ENCODE measurements around the gene ZNF614. TPM values are rescaled to one million over a fixed set of nuclear protein-coding genes. Genes with fewer than 3 reads are reported as not detected.
A peak's percentile ranks its signal among the peaks of the same experiment; 100 is the strongest.
"Not testable (repeated sequence)": the region's sequence is repeated elsewhere in the genome, so short reads cannot be mapped to it uniquely, and the experiment has no call there.

Gene ZNF614
- total RNA-seq: 10 to 100 TPM in 1 of 4 donors, 1 to 10 TPM in 3; 6.8 to 12.7 (median 8.3) TPM

DNA sequence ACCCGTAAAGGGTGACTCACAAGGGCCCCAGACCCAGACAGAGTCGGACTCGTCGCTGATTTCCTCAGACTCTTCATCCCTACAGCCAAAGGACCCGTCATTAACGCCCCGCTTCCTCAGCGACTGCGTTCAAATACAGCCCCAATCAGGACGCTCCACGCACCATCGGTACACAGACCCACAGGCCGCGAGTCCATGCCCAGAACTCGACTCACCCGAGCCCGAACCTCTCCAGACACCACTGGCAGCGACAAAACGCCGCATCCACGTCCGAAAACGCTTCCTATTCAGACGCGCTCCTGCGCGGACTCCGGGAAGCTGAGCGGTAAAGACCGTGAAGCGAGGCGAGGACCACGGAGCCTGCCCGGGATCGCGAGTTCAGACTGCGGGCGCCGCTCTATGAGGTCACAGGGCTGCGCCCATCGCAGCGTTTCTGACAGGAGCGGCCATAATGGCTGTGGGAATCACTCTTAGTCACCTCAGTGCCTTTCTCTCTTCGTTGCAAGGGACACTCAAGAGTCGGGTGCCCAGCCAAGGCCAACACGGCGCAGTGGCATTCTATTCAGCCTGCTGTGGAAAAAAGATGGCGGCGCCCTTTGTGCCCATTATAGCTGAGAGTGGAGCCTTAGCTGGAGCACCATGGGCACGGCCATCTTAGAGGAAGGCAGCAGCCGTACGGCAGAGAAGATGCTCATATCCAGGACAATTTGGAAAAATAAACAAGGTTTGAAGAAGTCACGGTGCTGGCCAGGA, at the start of gene ZNF614:
Gene ZNF614 (minus strand): TSS at position 353 of the 753 bp plus-strand sequence. CDS start 2,634 bp downstream, outside the sequence.
- DNase-seq (ENCODE audit: low spot score): peak; percentile 68
- TF ChIP-seq, protein P1, sequence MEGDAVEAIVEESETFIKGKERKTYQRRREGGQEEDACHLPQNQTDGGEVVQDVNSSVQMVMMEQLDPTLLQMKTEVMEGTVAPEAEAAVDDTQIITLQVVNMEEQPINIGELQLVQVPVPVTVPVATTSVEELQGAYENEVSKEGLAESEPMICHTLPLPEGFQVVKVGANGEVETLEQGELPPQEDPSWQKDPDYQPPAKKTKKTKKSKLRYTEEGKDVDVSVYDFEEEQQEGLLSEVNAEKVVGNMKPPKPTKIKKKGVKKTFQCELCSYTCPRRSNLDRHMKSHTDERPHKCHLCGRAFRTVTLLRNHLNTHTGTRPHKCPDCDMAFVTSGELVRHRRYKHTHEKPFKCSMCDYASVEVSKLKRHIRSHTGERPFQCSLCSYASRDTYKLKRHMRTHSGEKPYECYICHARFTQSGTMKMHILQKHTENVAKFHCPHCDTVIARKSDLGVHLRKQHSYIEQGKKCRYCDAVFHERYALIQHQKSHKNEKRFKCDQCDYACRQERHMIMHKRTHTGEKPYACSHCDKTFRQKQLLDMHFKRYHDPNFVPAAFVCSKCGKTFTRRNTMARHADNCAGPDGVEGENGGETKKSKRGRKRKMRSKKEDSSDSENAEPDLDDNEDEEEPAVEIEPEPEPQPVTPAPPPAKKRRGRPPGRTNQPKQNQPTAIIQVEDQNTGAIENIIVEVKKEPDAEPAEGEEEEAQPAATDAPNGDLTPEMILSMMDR (IDR thresholded peaks at IDR 0.05): no peak
- peak; percentile 96 for ATAC-seq (ENCODE audit: low FRiP score)

DNA sequence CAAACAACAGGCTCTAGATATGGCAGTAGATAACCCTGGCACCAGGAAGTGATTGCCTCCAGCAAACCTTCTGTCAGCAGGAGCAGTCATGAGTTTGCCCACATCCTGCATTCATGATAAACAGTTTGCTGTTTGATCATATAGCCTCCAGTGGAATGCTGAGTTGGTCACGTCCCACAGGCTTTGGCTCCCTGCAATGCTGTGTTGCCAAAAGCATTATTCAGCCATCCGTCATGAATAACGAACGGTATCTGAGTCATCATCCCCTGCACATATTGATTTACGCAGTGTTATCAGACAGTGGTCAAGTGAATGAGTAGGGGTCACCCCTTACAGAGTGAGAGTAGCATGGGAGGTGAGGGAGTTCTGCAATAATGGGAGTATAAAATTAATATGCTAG, 42.3 kb upstream of the ZNF614 start:
- DNase-seq (ENCODE audit: low spot score) (no peak), ATAC-seq (ENCODE audit: low FRiP score) (no peak)
- TF ChIP-seq, protein P1 (IDR thresholded peaks at IDR 0.05): no peak

DNA sequence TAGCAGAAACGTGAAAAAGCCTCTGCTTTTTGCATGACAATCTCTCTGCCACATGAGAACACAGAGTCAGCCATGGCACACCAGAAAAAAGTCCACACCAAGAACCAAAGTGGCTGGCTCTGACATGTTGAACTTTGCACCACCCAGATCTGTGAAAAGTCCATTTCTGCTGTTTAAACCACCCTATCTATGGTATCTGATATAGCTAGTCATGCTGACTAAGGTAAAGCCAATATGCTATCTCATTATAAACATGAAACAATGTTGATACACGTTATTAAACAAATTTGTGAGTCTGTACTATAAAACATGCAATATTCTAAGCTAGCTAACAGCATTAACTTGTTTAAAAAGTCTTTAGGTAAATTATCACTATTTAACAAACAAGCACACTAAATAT, 41.5 kb upstream of the ZNF614 start:
- ATAC-seq (ENCODE audit: low FRiP score) (no peak), DNase-seq (ENCODE audit: low spot score) (no peak)
- TF ChIP-seq, protein P1 (IDR thresholded peaks at IDR 0.05): no peak

DNA sequence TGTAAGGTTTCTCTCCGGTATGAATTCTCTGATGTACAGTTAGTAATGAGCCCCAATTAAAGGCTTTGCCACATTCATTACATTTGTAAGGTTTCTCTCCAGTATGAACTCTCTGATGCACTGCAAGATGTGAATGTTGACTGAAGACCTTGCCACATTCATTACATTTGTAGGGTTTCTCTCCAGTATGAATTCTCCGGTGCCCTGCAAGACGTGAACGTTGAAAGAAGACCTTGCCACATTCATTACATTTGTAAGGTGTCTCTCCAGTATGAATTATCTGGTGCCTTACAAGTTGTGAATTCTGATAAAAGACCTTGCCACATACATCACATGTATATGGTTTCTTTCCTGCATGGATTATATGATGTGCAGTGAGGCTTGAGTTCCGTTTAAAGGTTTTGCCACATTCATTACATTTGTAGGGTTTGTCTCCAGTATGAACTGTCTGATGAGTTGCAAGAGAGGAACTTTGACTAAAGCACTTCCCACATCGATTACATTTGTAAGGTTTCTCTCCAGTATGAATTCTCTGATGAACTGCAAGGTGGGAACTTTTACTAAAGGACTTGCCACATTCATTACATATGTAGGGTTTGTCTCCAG, 38.2 kb upstream of the ZNF614 start:
- DNase-seq (ENCODE audit: low spot score): no peak
- ATAC-seq (ENCODE audit: low FRiP score): no peak

DNA sequence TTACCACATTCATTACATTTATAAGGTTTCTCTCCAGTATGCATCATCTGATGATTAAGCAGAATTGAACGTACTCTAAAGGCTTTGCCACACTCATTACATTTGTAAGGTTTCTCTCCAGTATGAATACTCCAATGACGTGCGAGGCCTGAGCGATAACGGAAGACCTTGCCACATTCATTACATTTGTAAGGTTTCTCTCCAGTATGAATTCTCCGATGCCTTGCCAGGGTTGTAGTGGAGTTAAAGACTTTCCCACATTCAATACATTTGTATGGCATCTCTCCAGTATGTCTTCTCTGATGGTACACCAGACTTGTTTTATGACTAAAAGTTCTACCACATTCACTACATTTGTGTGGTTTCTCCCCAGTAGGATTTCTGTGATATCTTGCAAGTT, 37.2 kb upstream of the ZNF614 start:
- TF ChIP-seq, protein P1 (IDR thresholded peaks at IDR 0.05): no peak
- ATAC-seq (ENCODE audit: low FRiP score) (no peak), DNase-seq (ENCODE audit: low spot score) (no peak)

More for the DNA sequence above, 38.2 kb upstream of the ZNF614 start:
- TF ChIP-seq, protein P1 (IDR thresholded peaks at IDR 0.05): no peak

DNA sequence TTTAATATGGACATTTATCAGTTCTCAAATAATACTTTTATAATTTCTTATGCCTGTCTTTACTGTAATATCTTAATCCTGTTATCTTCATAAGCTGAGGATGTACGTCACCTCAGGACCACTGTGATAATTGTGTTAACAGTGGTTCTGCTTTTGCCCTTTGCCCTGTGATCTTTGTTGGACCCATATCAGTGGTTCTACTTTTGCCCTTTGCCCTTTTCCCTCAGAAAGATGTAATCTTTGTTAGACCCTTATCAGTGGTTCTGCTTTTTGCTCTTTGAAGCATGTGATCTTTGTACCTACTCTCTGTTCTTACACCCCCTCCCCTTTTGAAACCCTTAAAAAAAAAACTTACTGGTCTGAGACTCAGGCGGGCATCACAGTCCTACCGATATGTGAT, 28.3 kb upstream of the ZNF614 start:
- ATAC-seq (ENCODE audit: low FRiP score): not testable (repeated sequence)

DNA sequence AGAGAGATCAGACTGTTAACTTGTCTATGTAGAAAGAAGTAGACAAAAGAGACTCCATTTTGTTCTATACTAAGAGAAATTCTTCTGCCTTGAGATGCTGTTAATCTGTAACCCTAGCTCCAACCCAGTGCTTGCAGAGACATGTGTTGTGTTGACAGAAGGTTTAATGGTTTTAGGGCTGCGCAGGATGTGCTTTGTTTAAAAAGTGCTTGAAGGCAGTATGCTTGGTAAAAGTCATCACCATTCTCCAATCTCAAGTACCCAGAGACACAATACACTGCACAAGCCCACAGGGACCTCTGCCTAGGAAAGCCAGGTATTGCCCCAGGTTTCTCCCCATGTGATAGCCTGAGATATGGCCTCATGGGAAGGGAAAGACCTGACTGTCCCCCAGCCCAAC, 23.6 kb upstream of the ZNF614 start:
- ATAC-seq (ENCODE audit: low FRiP score); DNase-seq (ENCODE audit: low spot score): not testable (repeated sequence)

More for the DNA sequence above, 28.3 kb upstream of the ZNF614 start:
- not testable (repeated sequence) for DNase-seq (ENCODE audit: low spot score)
